Upper lobe of left lung (tissue), 4 donors: Measurements from ENCODE around the gene THRSP.

ENCODE experiments used
- POLR2A ChIP-seq, 4 donors: fragments of 450-650 bp; IDR thresholded peaks; one replicate each; pipeline ENCODE4 v1.5.1; 2016 to 2017; ENCODE audit warnings: antibody characterized with exemption in 4 of 4, mild to moderate bottlenecking in 2 of 4
- POLR2AphosphoS5 ChIP-seq, 2 donors: sonication (generic); formaldehyde crosslinking; IDR thresholded peaks; one replicate each; pipeline ENCODE4 v1.5.1; 2017; ENCODE audit warnings: antibody characterized with exemption in 2 of 2
- TF ChIP-seq, protein P1 (sequence below), 6 experiments: fragments of 450-650 bp in 4 of 6; fragments of 200-600 bp in 2 of 6; sonication (generic) in 2 of 6; IDR thresholded peaks; one replicate each; pipeline ENCODE4 v1.5.1; 2016 to 2019; ENCODE audit warnings: antibody characterized with exemption in 6 of 6

DNA sequence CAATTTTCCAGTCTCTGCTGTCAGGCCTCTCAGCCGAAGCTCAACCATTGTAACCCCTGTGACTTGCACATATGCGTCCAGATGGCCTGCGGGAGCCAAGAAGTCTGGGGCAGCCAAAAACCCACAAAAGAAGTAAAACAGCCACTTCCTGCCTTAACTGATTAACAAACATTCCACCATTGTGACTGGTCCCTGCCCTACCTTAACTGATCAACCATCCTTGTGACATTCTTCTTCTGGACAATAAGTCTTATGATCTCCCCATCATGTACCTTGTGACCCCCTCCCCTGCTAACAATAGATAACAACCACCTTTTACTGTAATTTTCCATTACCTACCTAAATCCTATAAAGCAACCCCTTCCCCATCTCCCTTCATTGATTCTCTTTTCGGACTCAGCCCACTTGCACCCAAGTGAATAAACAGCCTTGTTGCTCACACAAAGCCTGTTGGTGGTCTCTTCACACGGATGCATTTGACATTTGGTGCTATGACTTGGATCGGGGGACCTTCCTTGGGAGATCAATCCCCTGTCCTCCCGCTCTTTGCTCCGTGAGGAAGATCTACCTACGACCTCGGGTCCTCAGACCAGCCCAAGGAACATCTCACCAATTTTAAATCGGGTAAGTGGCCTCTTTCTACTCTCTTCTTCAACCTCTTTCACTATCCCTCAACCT, 17.3 kb downstream of the THRSP start:
- TF ChIP-seq, protein P1, sequence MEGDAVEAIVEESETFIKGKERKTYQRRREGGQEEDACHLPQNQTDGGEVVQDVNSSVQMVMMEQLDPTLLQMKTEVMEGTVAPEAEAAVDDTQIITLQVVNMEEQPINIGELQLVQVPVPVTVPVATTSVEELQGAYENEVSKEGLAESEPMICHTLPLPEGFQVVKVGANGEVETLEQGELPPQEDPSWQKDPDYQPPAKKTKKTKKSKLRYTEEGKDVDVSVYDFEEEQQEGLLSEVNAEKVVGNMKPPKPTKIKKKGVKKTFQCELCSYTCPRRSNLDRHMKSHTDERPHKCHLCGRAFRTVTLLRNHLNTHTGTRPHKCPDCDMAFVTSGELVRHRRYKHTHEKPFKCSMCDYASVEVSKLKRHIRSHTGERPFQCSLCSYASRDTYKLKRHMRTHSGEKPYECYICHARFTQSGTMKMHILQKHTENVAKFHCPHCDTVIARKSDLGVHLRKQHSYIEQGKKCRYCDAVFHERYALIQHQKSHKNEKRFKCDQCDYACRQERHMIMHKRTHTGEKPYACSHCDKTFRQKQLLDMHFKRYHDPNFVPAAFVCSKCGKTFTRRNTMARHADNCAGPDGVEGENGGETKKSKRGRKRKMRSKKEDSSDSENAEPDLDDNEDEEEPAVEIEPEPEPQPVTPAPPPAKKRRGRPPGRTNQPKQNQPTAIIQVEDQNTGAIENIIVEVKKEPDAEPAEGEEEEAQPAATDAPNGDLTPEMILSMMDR (IDR thresholded peaks at IDR 0.05), result no peak
- TF ChIP-seq POLR2AphosphoS5 (IDR thresholded peaks at IDR 0.05), result no peak
- TF ChIP-seq POLR2A (IDR thresholded peaks at IDR 0.05), result no peak
